Neural progenitor cell (in vitro differentiated cells): Measurements from ENCODE around the gene ZNF521.

Source experiments
- CTCF ChIP-seq: fragments of 200-600 bp; sonication (generic); IDR thresholded peaks from 2 replicates; pipeline ENCODE4 v1.5.1; 2017; ENCODE audit warnings: antibody characterized with exemption, mild to moderate bottlenecking
- EZH2 ChIP-seq: fragments of 200-600 bp; sonication (generic); IDR thresholded peaks from 2 replicates; pipeline ENCODE4 v1.6.1; 2017; ENCODE audit warnings: antibody characterized with exemption, mild to moderate bottlenecking, moderate library complexity
- EZH2phosphoT487 ChIP-seq: fragments of 200-600 bp; sonication (generic); IDR thresholded peaks from 2 replicates; pipeline ENCODE4 v1.6.1; 2017; ENCODE audit warnings: antibody characterized with exemption

- no peak for TF ChIP-seq CTCF
- TF ChIP-seq EZH2 = no peak
- TF ChIP-seq EZH2phosphoT487 = no peak
These were observed 332.0 kb downstream of the ZNF521 start for GRCh38 chr18:25019931-25020330.
